ENCODE measurements around the gene COL13A1. TPM values are rescaled to one million over a fixed set of nuclear protein-coding genes. Genes with fewer than 3 reads are reported as not detected.
A peak's percentile ranks its signal among the peaks of the same experiment; 100 is the strongest.

Gene COL13A1
- total and polyA plus RNA-seq, 2 experiments from 2014 or later: 5.2 to 8.6 TPM

DNA sequence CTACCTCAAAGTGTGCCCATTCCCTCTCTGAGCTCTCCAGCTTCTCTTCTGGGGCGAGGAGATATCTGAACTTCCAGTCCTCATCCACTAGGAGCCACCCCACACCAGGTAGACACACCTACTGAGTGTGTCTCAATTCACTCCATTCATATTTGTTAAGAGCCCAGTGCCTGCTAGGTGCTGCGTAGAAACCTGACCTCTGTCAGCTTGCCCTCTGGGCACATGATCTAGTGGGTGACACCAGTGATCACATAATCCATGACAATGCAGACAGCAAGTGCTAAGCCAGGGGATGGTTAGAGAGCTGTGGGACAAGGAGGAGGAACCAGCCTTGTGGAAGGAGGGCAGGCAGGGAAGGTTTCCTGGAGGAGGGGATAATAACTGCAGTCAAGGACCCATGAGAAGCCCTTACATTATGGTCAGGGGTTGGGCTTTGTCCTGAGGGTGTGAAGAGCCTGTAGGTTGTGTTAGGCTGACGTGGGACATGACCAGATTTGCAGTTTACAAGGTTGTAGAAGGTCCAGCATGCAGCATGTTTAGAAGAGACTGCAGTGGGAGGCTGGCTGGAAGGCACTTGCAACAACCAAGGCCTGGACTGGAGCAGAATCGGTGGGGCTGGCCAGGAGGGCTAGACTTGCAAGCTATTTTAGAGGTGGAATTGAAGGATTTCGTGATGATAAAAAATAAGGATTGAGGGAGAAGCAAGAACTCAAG lies 81.8 kb downstream of the COL13A1 start:
- DNase-seq (ENCODE audit: low spot score) (peak; percentile 42), ATAC-seq (peak; percentile 41)
- Mint-ChIP-seq H3K27ac (no peak overlapping the region), H3K9me3 (no peaks in the 10 kb centered on the region), H3K4me3 (no peak overlapping the region), H3K4me1 (peaks cover 38% of the 10 kb centered on the region), H3K27me3 (ENCODE audit: insufficient read depth, low read depth, poor library complexity) (peaks cover 7% of the 10 kb centered on the region), H3K36me3 (ENCODE audit: low read depth) (no peaks in the 10 kb centered on the region; the same call in 2 of the 3 replicates)
- Histone ChIP-seq H3K4me3 (no peak overlapping the region), H3K9me2 (ENCODE audit: insufficient read depth) (no peaks in the 10 kb centered on the region), H3K27me3 (ENCODE audit: insufficient read depth) (no peaks in the 10 kb centered on the region), H3K27ac (ENCODE audit: low read depth) (no peak overlapping the region), H4K20me1 (replicated peaks; ENCODE audit: insufficient read depth) (no peaks in the 10 kb centered on the region), H3K4me1 (ENCODE audit: insufficient read depth) (peaks cover 17% of the 10 kb centered on the region), H3K79me2 (replicated peaks; ENCODE audit: insufficient read depth) (no peaks in the 10 kb centered on the region), H3F3A (replicated peaks; ENCODE audit: low read depth) (no peaks in the 10 kb centered on the region), H3K36me3 (ENCODE audit: insufficient read depth) (no peaks in the 10 kb centered on the region), H3K4me2 (no peak overlapping the region), H2AFZ (no peak overlapping the region)
- TF ChIP-seq, protein P1, sequence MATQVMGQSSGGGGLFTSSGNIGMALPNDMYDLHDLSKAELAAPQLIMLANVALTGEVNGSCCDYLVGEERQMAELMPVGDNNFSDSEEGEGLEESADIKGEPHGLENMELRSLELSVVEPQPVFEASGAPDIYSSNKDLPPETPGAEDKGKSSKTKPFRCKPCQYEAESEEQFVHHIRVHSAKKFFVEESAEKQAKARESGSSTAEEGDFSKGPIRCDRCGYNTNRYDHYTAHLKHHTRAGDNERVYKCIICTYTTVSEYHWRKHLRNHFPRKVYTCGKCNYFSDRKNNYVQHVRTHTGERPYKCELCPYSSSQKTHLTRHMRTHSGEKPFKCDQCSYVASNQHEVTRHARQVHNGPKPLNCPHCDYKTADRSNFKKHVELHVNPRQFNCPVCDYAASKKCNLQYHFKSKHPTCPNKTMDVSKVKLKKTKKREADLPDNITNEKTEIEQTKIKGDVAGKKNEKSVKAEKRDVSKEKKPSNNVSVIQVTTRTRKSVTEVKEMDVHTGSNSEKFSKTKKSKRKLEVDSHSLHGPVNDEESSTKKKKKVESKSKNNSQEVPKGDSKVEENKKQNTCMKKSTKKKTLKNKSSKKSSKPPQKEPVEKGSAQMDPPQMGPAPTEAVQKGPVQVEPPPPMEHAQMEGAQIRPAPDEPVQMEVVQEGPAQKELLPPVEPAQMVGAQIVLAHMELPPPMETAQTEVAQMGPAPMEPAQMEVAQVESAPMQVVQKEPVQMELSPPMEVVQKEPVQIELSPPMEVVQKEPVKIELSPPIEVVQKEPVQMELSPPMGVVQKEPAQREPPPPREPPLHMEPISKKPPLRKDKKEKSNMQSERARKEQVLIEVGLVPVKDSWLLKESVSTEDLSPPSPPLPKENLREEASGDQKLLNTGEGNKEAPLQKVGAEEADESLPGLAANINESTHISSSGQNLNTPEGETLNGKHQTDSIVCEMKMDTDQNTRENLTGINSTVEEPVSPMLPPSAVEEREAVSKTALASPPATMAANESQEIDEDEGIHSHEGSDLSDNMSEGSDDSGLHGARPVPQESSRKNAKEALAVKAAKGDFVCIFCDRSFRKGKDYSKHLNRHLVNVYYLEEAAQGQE (IDR thresholded peaks at IDR 0.05; ENCODE audit: unreplicated experiment): no peak
- TF ChIP-seq ZNF114 (CRISPR knock-in tag; IDR thresholded peaks at IDR 0.05) (no peak), NANOG (IDR thresholded peaks at IDR 0.05; ENCODE audit: borderline replicate concordance) (no peak)
- TF ChIP-seq, protein P2, sequence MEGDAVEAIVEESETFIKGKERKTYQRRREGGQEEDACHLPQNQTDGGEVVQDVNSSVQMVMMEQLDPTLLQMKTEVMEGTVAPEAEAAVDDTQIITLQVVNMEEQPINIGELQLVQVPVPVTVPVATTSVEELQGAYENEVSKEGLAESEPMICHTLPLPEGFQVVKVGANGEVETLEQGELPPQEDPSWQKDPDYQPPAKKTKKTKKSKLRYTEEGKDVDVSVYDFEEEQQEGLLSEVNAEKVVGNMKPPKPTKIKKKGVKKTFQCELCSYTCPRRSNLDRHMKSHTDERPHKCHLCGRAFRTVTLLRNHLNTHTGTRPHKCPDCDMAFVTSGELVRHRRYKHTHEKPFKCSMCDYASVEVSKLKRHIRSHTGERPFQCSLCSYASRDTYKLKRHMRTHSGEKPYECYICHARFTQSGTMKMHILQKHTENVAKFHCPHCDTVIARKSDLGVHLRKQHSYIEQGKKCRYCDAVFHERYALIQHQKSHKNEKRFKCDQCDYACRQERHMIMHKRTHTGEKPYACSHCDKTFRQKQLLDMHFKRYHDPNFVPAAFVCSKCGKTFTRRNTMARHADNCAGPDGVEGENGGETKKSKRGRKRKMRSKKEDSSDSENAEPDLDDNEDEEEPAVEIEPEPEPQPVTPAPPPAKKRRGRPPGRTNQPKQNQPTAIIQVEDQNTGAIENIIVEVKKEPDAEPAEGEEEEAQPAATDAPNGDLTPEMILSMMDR (conservative IDR thresholded peaks at IDR 0.05; ENCODE audit: low read depth in 2 of 2): peak; percentile 38 to 54; a peak in 3 of 4 replicates

DNA sequence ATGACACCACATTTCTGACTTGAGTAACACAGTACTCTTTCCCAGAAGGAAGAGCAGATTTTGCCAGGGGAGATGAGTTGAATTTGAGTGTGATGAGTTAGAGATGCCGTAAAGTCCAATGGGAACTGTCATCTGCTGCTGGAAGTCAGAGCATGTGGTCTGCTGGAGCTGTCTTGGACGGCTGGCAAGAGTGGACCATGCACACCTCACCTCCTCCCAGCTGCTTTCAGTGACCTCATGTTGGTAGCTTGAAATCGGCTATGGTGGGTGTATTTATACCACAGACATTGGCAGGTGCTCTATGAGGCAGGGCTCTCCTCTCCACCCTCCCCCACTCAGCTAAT lies 82.3 kb downstream of the COL13A1 start:
- Histone ChIP-seq H3K27me3 (ENCODE audit: insufficient read depth) (no peaks in the 10 kb centered on the region), H3K4me3 (no peak overlapping the region), H3K4me1 (ENCODE audit: insufficient read depth) (peaks cover 17% of the 10 kb centered on the region), H3K9me2 (ENCODE audit: insufficient read depth) (no peaks in the 10 kb centered on the region), H3K79me2 (replicated peaks; ENCODE audit: insufficient read depth) (no peaks in the 10 kb centered on the region), H3F3A (replicated peaks; ENCODE audit: low read depth) (no peaks in the 10 kb centered on the region), H4K20me1 (replicated peaks; ENCODE audit: insufficient read depth) (no peaks in the 10 kb centered on the region), H3K27ac (ENCODE audit: low read depth) (no peak overlapping the region), H3K4me2 (no peak overlapping the region), H2AFZ (no peak overlapping the region), H3K36me3 (ENCODE audit: insufficient read depth) (no peaks in the 10 kb centered on the region)
- DNase-seq (ENCODE audit: low spot score): no peak
- H3K36me3 Mint-ChIP-seq (ENCODE audit: low read depth): no peaks in the 10 kb centered on the region; the same call in 2 of the 3 replicates
- peaks cover 7% of the 10 kb centered on the region for H3K27me3 Mint-ChIP-seq (ENCODE audit: insufficient read depth, low read depth, poor library complexity)
- no peak overlapping the region for H3K4me3 Mint-ChIP-seq
- H3K27ac Mint-ChIP-seq: no peak overlapping the region
- no peak for ATAC-seq
- H3K4me1 Mint-ChIP-seq: peaks cover 38% of the 10 kb centered on the region
- H3K9me3 Mint-ChIP-seq: no peaks in the 10 kb centered on the region
- no peak for TF ChIP-seq NANOG (IDR thresholded peaks at IDR 0.05; ENCODE audit: borderline replicate concordance)
- TF ChIP-seq, protein P1 (IDR thresholded peaks at IDR 0.05; ENCODE audit: unreplicated experiment): no peak
- TF ChIP-seq, protein P3, sequence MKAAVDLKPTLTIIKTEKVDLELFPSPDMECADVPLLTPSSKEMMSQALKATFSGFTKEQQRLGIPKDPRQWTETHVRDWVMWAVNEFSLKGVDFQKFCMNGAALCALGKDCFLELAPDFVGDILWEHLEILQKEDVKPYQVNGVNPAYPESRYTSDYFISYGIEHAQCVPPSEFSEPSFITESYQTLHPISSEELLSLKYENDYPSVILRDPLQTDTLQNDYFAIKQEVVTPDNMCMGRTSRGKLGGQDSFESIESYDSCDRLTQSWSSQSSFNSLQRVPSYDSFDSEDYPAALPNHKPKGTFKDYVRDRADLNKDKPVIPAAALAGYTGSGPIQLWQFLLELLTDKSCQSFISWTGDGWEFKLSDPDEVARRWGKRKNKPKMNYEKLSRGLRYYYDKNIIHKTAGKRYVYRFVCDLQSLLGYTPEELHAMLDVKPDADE (IDR thresholded peaks at IDR 0.05): no peak
